Activated CD4-positive, alpha-beta T cell treated with anti-CD3 and anti-CD28 coated beads for 48 hours (primary cell): ENCODE data around the gene ACOT11.

Experiments used
- DNase-seq: peaks from one replicate; pipeline ENCODE4 v3.0.0-alpha.2; 2020

The ACOT11 gene

GRCh38 chr1:54593571-54594160 is 45.6 kb downstream of the ACOT11 start:
- no peak for DNase-seq

- no peak for DNase-seq
These were observed 46.4 kb downstream of the ACOT11 start for GRCh38 chr1:54594463-54594862.

- DNase-seq: no peak
These were observed 48.0 kb downstream of the ACOT11 start for GRCh38 chr1:54595956-54596498.

GRCh38 chr1:54596756-54597155 is 48.7 kb downstream of the ACOT11 start:
- no peak for DNase-seq

GRCh38 chr1:54597455-54598030 is 49.5 kb downstream of the ACOT11 start:
- DNase-seq: no peak

- no peak for DNase-seq
These were observed 51.3 kb downstream of the ACOT11 start for GRCh38 chr1:54599211-54599823.

GRCh38 chr1:54600947-54601721 is 53.1 kb downstream of the ACOT11 start:
- no peak for DNase-seq

GRCh38 chr1:54601730-54602129 is 53.7 kb downstream of the ACOT11 start:
- DNase-seq: no peak

GRCh38 chr1:54602554-54602953 is 54.5 kb downstream of the ACOT11 start:
- DNase-seq: no peak

- no peak for DNase-seq
These were observed 55.2 kb downstream of the ACOT11 start for GRCh38 chr1:54603241-54603640.

GRCh38 chr1:54604051-54604450 is 56.0 kb downstream of the ACOT11 start:
- DNase-seq: no peak

GRCh38 chr1:54604572-54605370 is 56.7 kb downstream of the ACOT11 start:
- peak; percentile 31 for DNase-seq

GRCh38 chr1:54606096-54606989 is 58.3 kb downstream of the ACOT11 start:
- no peak for DNase-seq

GRCh38 chr1:54606990-54607325 is 58.9 kb downstream of the ACOT11 start:
- DNase-seq: no peak

GRCh38 chr1:54607821-54608565 is 60.0 kb downstream of the ACOT11 start:
- DNase-seq: no peak

- no peak for DNase-seq
These were observed 60.7 kb downstream of the ACOT11 start for GRCh38 chr1:54608566-54609230.

GRCh38 chr1:54609301-54609921 is 61.4 kb downstream of the ACOT11 start:
- DNase-seq: no peak

- no peak for DNase-seq
These were observed 62.0 kb downstream of the ACOT11 start for GRCh38 chr1:54610048-54610447.

- DNase-seq: no peak
These were observed 62.9 kb downstream of the ACOT11 start for GRCh38 chr1:54610601-54611580.
